Retinal pigment epithelial cell (primary cell): ENCODE data around the gene ATP6AP1.

Experiments
- DNase-seq: peaks from one replicate; pipeline ENCODE4 v3.0.0-alpha.2; 2010; ENCODE audit warnings: low read depth
- H3K4me3 ChIP-seq: 2 replicates; pipeline ENCODE4 v1.5.1; 2011; ENCODE audit warnings: mild to moderate bottlenecking, low read length, control low read depth, moderate library complexity
- TF ChIP-seq, protein P1 (sequence below): conservative IDR thresholded peaks from 2 replicates; pipeline ENCODE4 v1.5.1; 2011; ENCODE audit warnings: low read depth, low read length, control low read depth, inconsistent platforms

The ATP6AP1 gene

DNA sequence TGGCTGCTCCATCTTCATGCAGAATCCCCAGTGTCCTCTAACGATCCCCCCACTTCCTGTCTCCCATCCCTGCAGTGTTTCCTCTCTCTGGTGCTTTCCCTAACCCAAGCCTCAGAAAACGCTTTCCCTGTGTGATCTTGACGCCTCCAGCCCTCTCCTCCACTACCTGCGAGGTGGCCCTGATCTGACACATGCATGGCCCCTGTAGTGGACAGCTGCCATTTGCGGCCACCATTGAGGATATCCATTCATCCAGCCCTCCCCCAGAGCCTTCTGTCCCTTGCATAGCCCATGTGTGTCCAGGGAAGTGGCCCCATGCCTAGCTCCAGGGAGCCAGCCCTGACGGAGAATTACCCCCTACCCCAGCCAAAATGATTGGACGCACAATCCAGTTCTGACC is 54.8 kb downstream of the ATP6AP1 start:
- H3K4me3 ChIP-seq, result no peak overlapping the region
- TF ChIP-seq, protein P1, sequence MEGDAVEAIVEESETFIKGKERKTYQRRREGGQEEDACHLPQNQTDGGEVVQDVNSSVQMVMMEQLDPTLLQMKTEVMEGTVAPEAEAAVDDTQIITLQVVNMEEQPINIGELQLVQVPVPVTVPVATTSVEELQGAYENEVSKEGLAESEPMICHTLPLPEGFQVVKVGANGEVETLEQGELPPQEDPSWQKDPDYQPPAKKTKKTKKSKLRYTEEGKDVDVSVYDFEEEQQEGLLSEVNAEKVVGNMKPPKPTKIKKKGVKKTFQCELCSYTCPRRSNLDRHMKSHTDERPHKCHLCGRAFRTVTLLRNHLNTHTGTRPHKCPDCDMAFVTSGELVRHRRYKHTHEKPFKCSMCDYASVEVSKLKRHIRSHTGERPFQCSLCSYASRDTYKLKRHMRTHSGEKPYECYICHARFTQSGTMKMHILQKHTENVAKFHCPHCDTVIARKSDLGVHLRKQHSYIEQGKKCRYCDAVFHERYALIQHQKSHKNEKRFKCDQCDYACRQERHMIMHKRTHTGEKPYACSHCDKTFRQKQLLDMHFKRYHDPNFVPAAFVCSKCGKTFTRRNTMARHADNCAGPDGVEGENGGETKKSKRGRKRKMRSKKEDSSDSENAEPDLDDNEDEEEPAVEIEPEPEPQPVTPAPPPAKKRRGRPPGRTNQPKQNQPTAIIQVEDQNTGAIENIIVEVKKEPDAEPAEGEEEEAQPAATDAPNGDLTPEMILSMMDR, result no peak

DNA sequence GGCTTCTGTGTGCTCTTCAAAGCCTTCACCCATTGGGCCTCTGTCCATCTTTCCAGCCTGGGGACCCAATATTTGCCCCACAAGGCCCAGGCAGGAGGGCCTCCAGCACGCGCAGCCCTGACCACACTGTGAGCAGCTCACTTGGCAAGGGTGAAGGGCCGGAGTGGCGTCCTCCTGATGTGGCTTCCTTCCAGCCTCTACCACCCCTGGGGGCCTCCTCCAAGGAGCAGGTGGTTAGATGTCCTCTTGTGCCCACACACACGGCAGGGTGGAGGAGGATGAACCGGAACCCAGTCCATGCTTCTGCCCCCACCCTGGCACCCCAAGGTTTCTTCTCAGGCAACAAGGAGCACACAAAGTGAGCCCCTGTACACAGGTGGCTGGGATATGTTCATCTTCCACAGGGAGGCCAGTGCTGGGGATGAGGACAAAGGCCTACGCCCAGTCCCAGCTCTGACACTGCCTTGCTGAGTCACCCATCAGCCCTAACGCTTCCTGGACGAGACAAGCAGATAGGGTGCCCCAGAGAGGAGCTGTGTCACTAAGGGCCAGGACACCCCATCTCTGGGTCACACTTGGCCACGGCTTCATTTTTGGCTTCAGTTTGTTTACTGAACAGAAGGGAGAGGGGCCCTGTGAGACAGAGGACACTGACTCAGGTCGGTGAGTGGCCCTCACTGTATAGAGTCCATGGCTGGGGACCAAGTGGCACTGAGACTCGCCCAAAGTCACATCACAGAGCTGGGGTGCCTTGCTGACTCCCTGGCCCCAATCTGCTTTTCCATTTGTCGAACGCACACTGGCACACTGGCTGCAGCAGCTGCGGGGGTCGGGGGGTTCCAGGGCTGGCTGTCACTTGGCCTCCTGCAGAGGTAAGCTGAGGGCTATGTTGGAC is 56.0 kb downstream of the ATP6AP1 start:
- no peak overlapping the region for H3K4me3 ChIP-seq
- TF ChIP-seq, protein P1, result no peak
- no peak for DNase-seq

More for the DNA sequence above, 54.8 kb downstream of the ATP6AP1 start:
- no peak for DNase-seq

DNA sequence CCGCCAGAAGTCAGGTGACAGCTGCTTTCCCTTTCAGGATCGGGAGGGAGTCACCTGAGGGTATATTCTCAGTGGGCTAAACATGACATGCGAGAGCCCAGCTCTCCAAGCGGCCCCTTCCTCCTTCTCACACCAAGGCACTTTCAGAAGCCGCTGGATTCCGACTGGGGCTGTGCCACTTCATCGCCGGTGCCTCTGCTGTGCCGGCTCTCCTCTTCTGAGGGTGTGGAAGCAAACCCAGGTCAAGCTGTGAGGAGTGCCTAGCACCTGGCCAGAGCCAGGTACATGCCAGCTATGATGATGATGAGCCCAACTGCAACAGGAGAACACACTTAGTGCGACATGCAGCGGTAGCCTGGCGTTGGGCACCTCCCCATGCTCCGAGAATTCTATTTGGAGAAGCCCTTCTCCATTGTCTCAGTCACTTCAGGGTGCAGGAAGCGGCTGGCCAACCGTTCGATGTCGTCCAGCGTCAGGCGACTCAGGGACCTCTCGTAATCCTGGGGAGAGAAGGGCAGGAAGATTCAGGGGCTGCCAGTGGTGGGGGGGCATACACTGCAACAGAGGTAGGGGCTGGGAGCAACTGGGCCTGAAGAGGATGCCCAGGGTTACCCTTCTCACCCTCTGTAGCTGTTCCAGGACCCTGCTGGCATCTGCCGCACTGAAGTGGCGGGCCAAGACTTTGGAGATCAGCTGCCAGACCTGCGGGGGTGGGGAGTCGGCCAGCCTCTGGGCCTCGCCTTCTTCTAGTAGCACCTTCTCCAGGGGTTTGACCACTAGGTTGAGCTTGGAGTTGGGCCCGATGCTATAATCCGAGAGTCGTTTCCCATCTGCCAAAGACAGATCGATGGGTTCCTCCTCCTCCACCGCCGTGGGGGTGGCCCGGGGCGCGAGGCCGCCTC is 56.9 kb downstream of the ATP6AP1 start:
- H3K4me3 ChIP-seq, result peak overlapping the region; percentile 47
- TF ChIP-seq, protein P1, result no peak
- DNase-seq, result no peak

DNA sequence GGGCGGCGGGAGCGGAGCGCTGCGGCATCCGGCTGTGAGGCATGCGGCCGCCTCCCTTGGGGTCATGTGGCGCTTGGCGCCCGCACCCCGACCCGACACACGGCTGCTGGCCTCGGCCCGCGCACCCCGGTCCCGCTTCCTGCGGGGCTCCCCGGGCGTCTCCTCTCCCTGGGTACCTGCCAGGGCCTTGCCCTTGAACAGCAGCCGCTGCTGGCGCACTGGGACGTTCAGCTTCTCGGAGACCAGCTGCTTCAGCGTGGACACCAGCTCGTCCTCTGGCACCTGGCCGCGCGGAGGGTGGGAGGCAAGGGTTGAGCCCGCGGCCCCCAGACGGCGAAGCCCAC is 57.5 kb downstream of the ATP6AP1 start:
- no peak for DNase-seq

More for the DNA sequence above, 57.5 kb downstream of the ATP6AP1 start:
- H3K4me3 ChIP-seq, result peak overlapping the region; percentile 47
- TF ChIP-seq, protein P1, result no peak
